H1 (cell line): ENCODE results near the gene NOXO1. TPM values are rescaled to one million over a fixed set of nuclear protein-coding genes. Genes with fewer than 3 reads are reported as not detected.

Source experiments
- CTCF ChIA-PET: fragments of 300-600 bp; sonication (Branson Sonifier 250); formaldehyde crosslinking; loops from one replicate; lab custom pipeline; 2021; ENCODE audit not compliant: partially characterized antibody; lab: Charles Lee
- POLR2A ChIA-PET: fragments of 300-600 bp; sonication (Branson Sonifier 250); formaldehyde crosslinking; loops from one replicate; lab custom pipeline; 2021; ENCODE audit warnings: inconsistent platforms; ENCODE audit not compliant: partially characterized antibody; lab: Charles Lee
- DNase-seq, 2 experiments: peaks; one replicate each; pipeline versions ENCODE4 v3.0.0 to v3.0.0-alpha.2; 2010 to 2022; ENCODE audit warnings: low spot score in 2 of 2, low read depth in 1 of 2, mixed read lengths in 1 of 2
- FAIRE-seq: peaks from 2 replicates; lab custom pipeline; 2011; peaks lifted over from hg19 to GRCh38; lab: Jason Lieb, UNC
- H2AFZ ChIP-seq: 2 replicates; pipeline ENCODE4 v1.8.1; 2012; ENCODE audit warnings: low read length, inconsistent platforms
- H2AK5ac ChIP-seq: 2 replicates; pipeline ENCODE4 v1.6.1; 2013; ENCODE audit warnings: low read depth, low read length
- H2BK120ac ChIP-seq: replicated peaks from 2 replicates; pipeline ENCODE3; 2013; ENCODE audit warnings: low read depth, low read length, inconsistent platforms
- H2BK12ac ChIP-seq: 2 replicates; pipeline ENCODE4 v1.6.1; 2013; ENCODE audit warnings: low read depth, low read length
- H2BK15ac ChIP-seq: 2 replicates; pipeline ENCODE4 v1.6.1; 2013; ENCODE audit warnings: low read length
- H2BK20ac ChIP-seq: 2 replicates; pipeline ENCODE4 v1.6.1; 2013; ENCODE audit warnings: low read length
- H2BK5ac ChIP-seq: 2 replicates; pipeline ENCODE4 v1.6.1; 2013; ENCODE audit warnings: low read depth, low read length
- H3K14ac ChIP-seq: 2 replicates; pipeline ENCODE4 v1.6.1; 2013; ENCODE audit warnings: inconsistent platforms; ENCODE audit not compliant: insufficient read length
- H3K18ac ChIP-seq: 2 replicates; pipeline ENCODE4 v1.6.1; 2013; ENCODE audit warnings: low read length; ENCODE audit errors: extremely low read depth
- H3K23ac ChIP-seq: 2 replicates; pipeline ENCODE4 v1.6.1; 2013; ENCODE audit warnings: inconsistent platforms; ENCODE audit not compliant: insufficient read length
- H3K23me2 ChIP-seq: 2 replicates; pipeline ENCODE4 v1.6.1; 2013; ENCODE audit warnings: low read depth, low read length
- H3K27ac ChIP-seq: 2 replicates; pipeline ENCODE4 v1.6.1; 2011; ENCODE audit warnings: low read depth, low read length, inconsistent platforms
- H3K27me3 ChIP-seq, 4 experiments: replicated peaks in 1 of 4; 1 replicate in 1 of 4; 2 replicates in 3 of 4; pipeline versions ENCODE4 v1.6.1 to v1.8.1; 2011 to 2013; ENCODE audit warnings: low read length in 3 of 4, mild to moderate bottlenecking in 3 of 4, inconsistent platforms in 2 of 4, mixed read lengths in 2 of 4, moderate library complexity in 1 of 4; ENCODE audit not compliant: control insufficient read depth in 3 of 4, insufficient read depth in 3 of 4; ENCODE audit errors: extremely low read depth in 1 of 4
- H3K36me3 ChIP-seq, 4 experiments: 2 replicates each; pipeline versions ENCODE4 v1.6.1 to v1.8.1; 2011 to 2013; ENCODE audit warnings: mild to moderate bottlenecking in 4 of 4, low read length in 3 of 4, moderate library complexity in 2 of 4, control low read depth in 1 of 4, inconsistent platforms in 1 of 4; ENCODE audit not compliant: insufficient read depth in 4 of 4, control insufficient read depth in 2 of 4
- H3K4ac ChIP-seq: replicated peaks from 2 replicates; pipeline ENCODE3; 2013; ENCODE audit warnings: low read length, low read depth, mixed read lengths, inconsistent platforms; ENCODE audit not compliant: insufficient read length
- H3K4me1 ChIP-seq, 4 experiments: replicated peaks in 1 of 4; 1 replicate in 1 of 4; 2 replicates in 3 of 4; pipeline versions ENCODE4 v1.6.1 to v1.8.1; 2011 to 2013; ENCODE audit warnings: low read length in 3 of 4, inconsistent platforms in 2 of 4, mixed read lengths in 1 of 4; ENCODE audit not compliant: insufficient read depth in 4 of 4, control insufficient read depth in 3 of 4
- H3K4me2 ChIP-seq, 2 experiments: 2 replicates each; pipeline versions ENCODE4 v1.6.1 to v1.8.1; 2011 to 2013; ENCODE audit warnings: low read depth in 2 of 2, low read length in 2 of 2, control low read depth in 1 of 2, inconsistent platforms in 1 of 2, mild to moderate bottlenecking in 1 of 2; ENCODE audit not compliant: insufficient read depth in 1 of 2
- H3K4me3 ChIP-seq, 4 experiments: fragments of 200-600, 300-600 bp in 1 of 4; sonication (generic), shearing (Covaris generic), sonication (Bioruptor Twin) in 1 of 4; 2 replicates each; pipeline versions ENCODE4 v1.5.1 to v1.8.1; 2011 to 2016; ENCODE audit warnings: low read length in 4 of 4, low read depth in 3 of 4, control low read depth in 2 of 4, inconsistent platforms in 2 of 4, mild to moderate bottlenecking in 2 of 4, mixed read lengths in 1 of 4, moderate library complexity in 1 of 4; ENCODE audit not compliant: insufficient read depth in 2 of 4; ENCODE audit errors: extremely low read depth in 1 of 4
- H3K56ac ChIP-seq: replicated peaks from 2 replicates; pipeline ENCODE3; 2013; ENCODE audit warnings: low read depth, mild to moderate bottlenecking, mixed read lengths, low read length, inconsistent platforms; ENCODE audit not compliant: insufficient read length
- H3K79me1 ChIP-seq: 2 replicates; pipeline ENCODE4 v1.6.1; 2013; ENCODE audit warnings: low read depth, low read length, control low read depth
- H3K79me2 ChIP-seq, 2 experiments: 2 replicates each; pipeline versions ENCODE4 v1.6.1 to v1.8.1; 2012 to 2013; ENCODE audit warnings: low read length in 2 of 2, mild to moderate bottlenecking in 2 of 2, inconsistent platforms in 1 of 2; ENCODE audit not compliant: insufficient read depth in 2 of 2, control insufficient read depth in 1 of 2
- H3K9ac ChIP-seq, 4 experiments: replicated peaks in 1 of 4; 1 replicate in 1 of 4; 2 replicates in 3 of 4; pipeline versions ENCODE4 v1.6.1 to v1.8.1; 2011 to 2013; ENCODE audit warnings: low read depth in 3 of 4, low read length in 3 of 4, control low read depth in 2 of 4, mild to moderate bottlenecking in 2 of 4, moderate library complexity in 2 of 4, inconsistent platforms in 1 of 4; ENCODE audit errors: extremely low read depth in 1 of 4
- H3K9me3 ChIP-seq, 2 experiments: 2 replicates each; pipeline versions ENCODE4 v1.6.1 to v1.8.1; 2012 to 2013; ENCODE audit warnings: mild to moderate bottlenecking in 2 of 2, moderate library complexity in 2 of 2, control low read depth in 1 of 2, inconsistent platforms in 1 of 2, low read depth in 1 of 2, low read length in 1 of 2, mixed read lengths in 1 of 2; ENCODE audit not compliant: insufficient read depth in 2 of 2
- H4K20me1 ChIP-seq, 2 experiments: replicated peaks in 1 of 2; 2 replicates each; pipeline versions ENCODE3 to v1.8.1; 2011 to 2013; ENCODE audit warnings: inconsistent platforms in 2 of 2, low read length in 2 of 2, mild to moderate bottlenecking in 1 of 2; ENCODE audit not compliant: insufficient read depth in 2 of 2, control insufficient read depth in 1 of 2
- H4K5ac ChIP-seq: 2 replicates; pipeline ENCODE4 v1.6.1; 2013; ENCODE audit warnings: low read length, low read depth, mixed read lengths, inconsistent platforms; ENCODE audit not compliant: insufficient read length
- H4K8ac ChIP-seq: 2 replicates; pipeline ENCODE4 v1.8.0; 2013; ENCODE audit warnings: mild to moderate bottlenecking, moderate library complexity, low read length, inconsistent platforms; ENCODE audit not compliant: insufficient read depth; ENCODE audit errors: extremely low read depth
- H4K91ac ChIP-seq: replicated peaks from 2 replicates; pipeline ENCODE3; 2013; ENCODE audit warnings: low read length, mixed read lengths, inconsistent platforms; ENCODE audit not compliant: insufficient read length
- EZH2 ChIP-seq: fragments of 200-600 bp; sonication (generic); IDR thresholded peaks from 2 replicates; pipeline ENCODE4 v1.7.1; 2012; ENCODE audit warnings: low read depth, mild to moderate bottlenecking, moderate library complexity, low read length, inconsistent platforms; ENCODE audit not compliant: severe bottlenecking
- NRF1 ChIP-seq: IDR thresholded peaks from 2 replicates; pipeline ENCODE4 v1.6.1; 2011; ENCODE audit warnings: mild to moderate bottlenecking, low read depth, low read length, improper control_type of control experiment
- SP1 ChIP-seq: IDR thresholded peaks from 2 replicates; pipeline ENCODE4 v1.6.1; 2011; ENCODE audit warnings: low read depth, low read length
- WGBS, 2 experiments: shearing (Covaris generic) in 1 of 2; methylation state at CpG; one replicate each; pipeline versions ENCODE4 v1.1.6 to v1.1.7; 2013 to 2015; ENCODE audit warnings: low lambda C conversion rate in 2 of 2, mixed read lengths in 2 of 2, inconsistent platforms in 1 of 2, low coverage in 1 of 2, missing lambda C conversion rate in 1 of 2; ENCODE audit not compliant: insufficient replicate concordance in 2 of 2, insufficient coverage in 1 of 2, insufficient read length in 1 of 2; ENCODE audit errors: extremely low coverage in 1 of 2, missing lambda C conversion rate in 1 of 2; 5-methylcytosine and 5-hydroxymethylcytosine counted together
- polyA plus RNA-seq, 7 experiments: library from polyadenylated mRNA; depleted of rRNA in 3 of 7; stranded (reverse) in 5 of 7; unstranded in 2 of 7; fragments of >200 nt in 5 of 7; fragments of 200-250 nt in 2 of 7; gene quantifications; 1 replicate in 5 of 7; 2 replicates in 1 of 7; 4 replicates in 1 of 7; pipeline versions ENCODE4 v1.2.1 to v1.2.3, GENCODE V29; 2011 to 2013; ENCODE audit warnings: missing spikeins in 2 of 7, mixed read lengths in 2 of 7
- total RNA-seq: library from RNA; stranded (reverse); fragmentation: NEBNext Ultra II Directional; extraction: Animal tissue kit (Norgen Biotek cat#: 25700); gene quantifications from 2 replicates; pipeline ENCODE4 v1.2.1, GENCODE V29; 2021

The NOXO1 gene
- total and polyA plus RNA-seq, 2 of the 8 experiments (the other 6 are each of a cell fraction or from before 2014, with no cell fraction given): 1.3 to 2.5 TPM

DNA sequence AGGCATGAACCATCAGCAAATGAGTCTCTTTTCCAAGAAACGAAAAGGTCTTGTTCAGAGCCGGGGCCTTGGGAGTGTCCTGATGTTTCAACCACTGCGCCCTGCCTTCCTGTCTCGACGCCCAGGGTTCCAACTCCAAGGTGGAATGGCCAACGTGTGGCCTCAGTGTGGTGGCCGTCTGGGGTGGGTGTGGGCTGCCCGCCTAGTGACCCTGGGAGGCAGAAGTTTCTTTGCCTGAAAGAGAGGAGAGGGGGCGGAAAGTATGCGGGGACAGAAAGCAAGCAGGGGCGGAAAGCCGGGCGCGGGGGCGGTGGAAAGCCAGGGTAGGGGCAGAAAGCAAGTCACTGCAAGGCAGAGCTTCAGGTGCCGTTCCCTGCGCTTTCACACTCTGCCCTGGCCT is 42.4 kb downstream of the NOXO1 start:
- Histone ChIP-seq H3K18ac (no peak overlapping the region), H3K27me3 (peaks cover 0 to 2% (median 0%) of the 10 kb centered on the region in 4 experiments; a peak in 1 of 7 replicates), H4K91ac (no peak overlapping the region), H3K9me3 (no peaks in the 10 kb centered on the region), H3K56ac (no peak overlapping the region), H3K4me1 (peaks cover 0 to 8% (median 6%) of the 10 kb centered on the region in 4 experiments; a peak in 5 of 7 replicates), H4K20me1 (peaks cover 0 to 4% of the 10 kb centered on the region in 2 experiments), H2BK20ac (no peak overlapping the region), H3K14ac (no peak overlapping the region), H3K9ac (no peak overlapping the region), H3K27ac (no peak overlapping the region), H2BK5ac (no peak overlapping the region), H3K23me2 (peaks cover 6% of the 10 kb centered on the region; the same call in 1 of the 2 replicates), H4K5ac (no peak overlapping the region), H2BK120ac (no peak overlapping the region), H3K23ac (no peak overlapping the region), H3K4me2 (no peak overlapping the region), H4K8ac (no peak overlapping the region), H3K4ac (no peak overlapping the region), H2BK15ac (no peak overlapping the region), H3K79me2 (no peaks in the 10 kb centered on the region), H3K36me3 (peaks cover 4 to 12% (median 8%) of the 10 kb centered on the region in 4 experiments; a peak in 5 of 8 replicates), H3K4me3 (no peak overlapping the region), H2AK5ac (no peak overlapping the region), H2BK12ac (no peak overlapping the region), H2AFZ (no peak overlapping the region), H3K79me1 (no peaks in the 10 kb centered on the region)
- FAIRE-seq: no peak
- WGBS, 2 experiments: 86% methylated on average over 17 of the region's 17 CpGs; no CpG with 5 or more reads in 1 of the 2 experiments
- ChIA-PET CTCF (interaction anchor here (0.6 to 6.3 kb wide), 2 partner anchors 15 to 636 kb away, joined by 3 to 62 read pairs; partner anchors contain the start of gene RPL3L), POLR2A (interaction anchor here (11.7 kb wide), 1 partner anchor 21 kb away, joined by 336 read pairs; the partner anchor contains the start of genes NDUFB10, RNF151, RPL3L and RPS2)
- DNase-seq: no peak
- TF ChIP-seq SP1 (no peak), NRF1 (no peak), EZH2 (no peak)
